ENCODE measurements around the gene KLRD1. TPM values are rescaled to one million over a fixed set of nuclear protein-coding genes. Genes with fewer than 3 reads are reported as not detected.

KLRD1 gene
- polyA plus RNA-seq, 1 of the 3 experiments (the other 2 are of a cell fraction) = not detected

DNA sequence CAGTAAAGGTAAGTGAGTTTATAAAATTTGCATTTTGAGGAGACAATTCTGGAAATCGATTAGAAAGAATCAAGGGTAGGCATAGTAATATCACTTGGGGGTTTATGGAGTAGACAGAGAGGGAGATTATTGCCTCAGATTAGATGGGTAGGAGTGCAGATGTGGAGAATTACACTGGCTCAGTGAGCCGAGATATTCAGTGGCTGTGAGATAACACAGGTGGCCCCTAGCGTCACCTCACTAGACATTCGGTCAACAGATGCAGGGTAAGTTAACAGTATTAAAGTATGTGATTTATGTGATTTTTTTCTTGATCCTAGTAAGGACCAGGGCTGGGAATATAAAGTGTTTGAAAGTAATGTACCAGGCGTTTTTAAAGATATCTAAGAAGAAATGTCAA is 39.6 kb upstream of the KLRD1 start:
- no peak overlapping the region for H3K27ac ChIP-seq (ENCODE audit: low read depth in 2 of 2, low read length in 1 of 2)
- H3K4me1 ChIP-seq (ENCODE audit: control insufficient read depth in 1 of 2, insufficient read depth in 2 of 2, low read depth in 1 of 2, low read length in 1 of 2) = no peaks in the 10 kb centered on the region; a peak in 1 of 4 replicates
- H3K79me2 ChIP-seq (ENCODE audit: insufficient read depth) = no peaks in the 10 kb centered on the region
- POLR2A ChIA-PET = no interaction called here
- 14% methylated on average over 5 of the region's 5 CpGs for WGBS (ENCODE audit: low lambda C conversion rate)
- no peaks in the 10 kb centered on the region for H4K20me1 ChIP-seq (ENCODE audit: insufficient read depth)
- no peak overlapping the region for H2AFZ ChIP-seq (ENCODE audit: low read depth)
- no peaks in the 10 kb centered on the region for H3K9me3 ChIP-seq
- no peak overlapping the region for H3K9ac ChIP-seq
- H3K4me3 ChIP-seq (ENCODE audit: low read depth in 2 of 2, low read length in 1 of 2) = no peak overlapping the region
- H3K27me3 ChIP-seq (ENCODE audit: insufficient read depth) = peaks cover 4% of the 10 kb centered on the region; the same call in 1 of the 2 replicates
- no peaks in the 10 kb centered on the region for H3F3A ChIP-seq (replicated peaks; ENCODE audit: insufficient read depth)
- TF ChIP-seq GABPA (IDR thresholded peaks at IDR 0.05; ENCODE audit: low read depth) (no peak), GATA2 (CRISPR knock-in tag; IDR thresholded peaks at IDR 0.05) (peak; percentile 22; the same call in 1 of the 2 replicates)
- CTCF ChIA-PET = no interaction called here
- H3K4me2 ChIP-seq = no peak overlapping the region
- peak; percentile 10 for DNase-seq
- no peaks in the 10 kb centered on the region for H3K36me3 ChIP-seq (replicated peaks in 1 of 2; ENCODE audit: control insufficient read depth in 1 of 2, insufficient read depth in 2 of 2, low read length in 1 of 2)
- H3K9me2 ChIP-seq = no peaks in the 10 kb centered on the region

DNA sequence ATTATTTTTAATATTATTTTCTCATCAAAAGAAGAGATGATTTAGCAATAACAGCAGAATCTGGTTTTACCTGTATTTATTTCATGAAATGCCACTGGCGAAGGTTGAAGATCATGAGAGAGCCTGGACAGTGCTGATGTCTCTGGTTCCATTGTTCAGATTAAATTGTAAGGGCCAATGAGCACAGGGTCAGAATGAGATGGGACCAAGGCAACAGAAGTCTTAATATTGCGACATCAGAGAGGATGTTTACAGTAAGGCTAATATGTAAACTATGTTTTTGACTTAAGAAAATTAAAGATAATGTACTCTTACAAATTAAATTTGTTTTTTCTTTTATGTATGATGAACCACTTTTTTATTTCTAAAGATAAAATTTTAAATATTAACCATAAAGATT is 35.2 kb upstream of the KLRD1 start:
- Histone ChIP-seq H3K9me3 (no peaks in the 10 kb centered on the region), H3K27me3 (ENCODE audit: insufficient read depth) (peaks cover 4% of the 10 kb centered on the region; the same call in 1 of the 2 replicates), H3K4me2 (no peak overlapping the region), H3K36me3 (replicated peaks in 1 of 2; ENCODE audit: control insufficient read depth in 1 of 2, insufficient read depth in 2 of 2, low read length in 1 of 2) (no peaks in the 10 kb centered on the region), H3K4me3 (ENCODE audit: low read depth in 2 of 2, low read length in 1 of 2) (no peak overlapping the region), H3K27ac (ENCODE audit: low read depth in 2 of 2, low read length in 1 of 2) (no peak overlapping the region), H3F3A (replicated peaks; ENCODE audit: insufficient read depth) (no peaks in the 10 kb centered on the region), H4K20me1 (ENCODE audit: insufficient read depth) (no peaks in the 10 kb centered on the region), H3K4me1 (ENCODE audit: control insufficient read depth in 1 of 2, insufficient read depth in 2 of 2, low read depth in 1 of 2, low read length in 1 of 2) (no peaks in the 10 kb centered on the region; a peak in 1 of 4 replicates), H2AFZ (ENCODE audit: low read depth) (no peak overlapping the region), H3K9ac (no peak overlapping the region), H3K79me2 (ENCODE audit: insufficient read depth) (no peaks in the 10 kb centered on the region), H3K9me2 (no peaks in the 10 kb centered on the region)
- DNase-seq = no peak
- ChIA-PET CTCF (no interaction called here), POLR2A (no interaction called here)
- TF ChIP-seq CHD2 (IDR thresholded peaks at IDR 0.05; ENCODE audit: low read length, partially characterized antibody) = no peak
- no peak for TF ChIP-seq FOXM1 (IDR thresholded peaks at IDR 0.05; ENCODE audit: low read depth)
- no peak for TF ChIP-seq NFIC (IDR thresholded peaks at IDR 0.05; ENCODE audit: borderline replicate concordance)
- no peak for TF ChIP-seq POLR2AphosphoS5 (IDR thresholded peaks at IDR 0.05; ENCODE audit: low read depth, low read length)
- TF ChIP-seq TCF12 (IDR thresholded peaks at IDR 0.05) = no peak
- TF ChIP-seq, protein P1, sequence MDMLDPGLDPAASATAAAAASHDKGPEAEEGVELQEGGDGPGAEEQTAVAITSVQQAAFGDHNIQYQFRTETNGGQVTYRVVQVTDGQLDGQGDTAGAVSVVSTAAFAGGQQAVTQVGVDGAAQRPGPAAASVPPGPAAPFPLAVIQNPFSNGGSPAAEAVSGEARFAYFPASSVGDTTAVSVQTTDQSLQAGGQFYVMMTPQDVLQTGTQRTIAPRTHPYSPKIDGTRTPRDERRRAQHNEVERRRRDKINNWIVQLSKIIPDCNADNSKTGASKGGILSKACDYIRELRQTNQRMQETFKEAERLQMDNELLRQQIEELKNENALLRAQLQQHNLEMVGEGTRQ (IDR thresholded peaks at IDR 0.05; ENCODE audit: borderline replicate concordance, low read depth, low read length) = no peak
- TF ChIP-seq RAD21 (IDR thresholded peaks at IDR 0.05; ENCODE audit: low read length) = no peak
- TF ChIP-seq YY1 (IDR thresholded peaks at IDR 0.05; ENCODE audit: low read depth) = no peak
- no peak for TF ChIP-seq SIN3A (IDR thresholded peaks at IDR 0.05; ENCODE audit: borderline replicate concordance, low read depth, low read length)
- no peak for TF ChIP-seq MXI1 (IDR thresholded peaks at IDR 0.05; ENCODE audit: low read depth, low read length)
- no peak for TF ChIP-seq RXRA (IDR thresholded peaks at IDR 0.05; ENCODE audit: borderline replicate concordance, low read depth)
- no peak for TF ChIP-seq RFX5 (IDR thresholded peaks at IDR 0.05; ENCODE audit: low read length)
- TF ChIP-seq, protein P2, sequence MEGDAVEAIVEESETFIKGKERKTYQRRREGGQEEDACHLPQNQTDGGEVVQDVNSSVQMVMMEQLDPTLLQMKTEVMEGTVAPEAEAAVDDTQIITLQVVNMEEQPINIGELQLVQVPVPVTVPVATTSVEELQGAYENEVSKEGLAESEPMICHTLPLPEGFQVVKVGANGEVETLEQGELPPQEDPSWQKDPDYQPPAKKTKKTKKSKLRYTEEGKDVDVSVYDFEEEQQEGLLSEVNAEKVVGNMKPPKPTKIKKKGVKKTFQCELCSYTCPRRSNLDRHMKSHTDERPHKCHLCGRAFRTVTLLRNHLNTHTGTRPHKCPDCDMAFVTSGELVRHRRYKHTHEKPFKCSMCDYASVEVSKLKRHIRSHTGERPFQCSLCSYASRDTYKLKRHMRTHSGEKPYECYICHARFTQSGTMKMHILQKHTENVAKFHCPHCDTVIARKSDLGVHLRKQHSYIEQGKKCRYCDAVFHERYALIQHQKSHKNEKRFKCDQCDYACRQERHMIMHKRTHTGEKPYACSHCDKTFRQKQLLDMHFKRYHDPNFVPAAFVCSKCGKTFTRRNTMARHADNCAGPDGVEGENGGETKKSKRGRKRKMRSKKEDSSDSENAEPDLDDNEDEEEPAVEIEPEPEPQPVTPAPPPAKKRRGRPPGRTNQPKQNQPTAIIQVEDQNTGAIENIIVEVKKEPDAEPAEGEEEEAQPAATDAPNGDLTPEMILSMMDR (IDR thresholded peaks at IDR 0.05) = no peak
- TF ChIP-seq EZH2phosphoT487 (IDR thresholded peaks at IDR 0.05; ENCODE audit: borderline replicate concordance, low read depth) = no peak
- TF ChIP-seq, protein P3, sequence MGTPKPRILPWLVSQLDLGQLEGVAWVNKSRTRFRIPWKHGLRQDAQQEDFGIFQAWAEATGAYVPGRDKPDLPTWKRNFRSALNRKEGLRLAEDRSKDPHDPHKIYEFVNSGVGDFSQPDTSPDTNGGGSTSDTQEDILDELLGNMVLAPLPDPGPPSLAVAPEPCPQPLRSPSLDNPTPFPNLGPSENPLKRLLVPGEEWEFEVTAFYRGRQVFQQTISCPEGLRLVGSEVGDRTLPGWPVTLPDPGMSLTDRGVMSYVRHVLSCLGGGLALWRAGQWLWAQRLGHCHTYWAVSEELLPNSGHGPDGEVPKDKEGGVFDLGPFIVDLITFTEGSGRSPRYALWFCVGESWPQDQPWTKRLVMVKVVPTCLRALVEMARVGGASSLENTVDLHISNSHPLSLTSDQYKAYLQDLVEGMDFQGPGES (IDR thresholded peaks at IDR 0.05; ENCODE audit: low read depth, low read length) = no peak
- no peak for TF ChIP-seq MEF2A (IDR thresholded peaks at IDR 0.05; ENCODE audit: borderline replicate concordance, low read depth)
- no peak for TF ChIP-seq EP300 (IDR thresholded peaks at IDR 0.05; ENCODE audit: borderline replicate concordance in 1 of 2, low read depth in 1 of 2, low read length in 1 of 2)
- WGBS (ENCODE audit: low lambda C conversion rate) = 7% methylated on average over 2 of the region's 2 CpGs
